Limb (tissue), 2 donors: Measurements from ENCODE around the gene SERAC1.
A peak's percentile ranks its signal among the peaks of the same experiment; 100 is the strongest.
"Not testable (repeated sequence)": the region's sequence is repeated elsewhere in the genome, so short reads cannot be mapped to it uniquely, and the experiment has no call there.

Source experiments
- DNase-seq, 2 donors: peaks; one replicate each; pipeline ENCODE4 v3.0.0-alpha.2; 2016; ENCODE audit errors: extremely low spot score in 2 of 2

The SERAC1 gene

GRCh38 chr6:158174514-158174913, 6.5 kb upstream of the SERAC1 start:
- DNase-seq = no peak

- DNase-seq = no peak
Measured at GRCh38 chr6:158174024-158174423, 6.0 kb upstream of the SERAC1 start.

- no peak for DNase-seq
Measured at GRCh38 chr6:158172001-158172400, 3.9 kb upstream of the SERAC1 start.

DNA sequence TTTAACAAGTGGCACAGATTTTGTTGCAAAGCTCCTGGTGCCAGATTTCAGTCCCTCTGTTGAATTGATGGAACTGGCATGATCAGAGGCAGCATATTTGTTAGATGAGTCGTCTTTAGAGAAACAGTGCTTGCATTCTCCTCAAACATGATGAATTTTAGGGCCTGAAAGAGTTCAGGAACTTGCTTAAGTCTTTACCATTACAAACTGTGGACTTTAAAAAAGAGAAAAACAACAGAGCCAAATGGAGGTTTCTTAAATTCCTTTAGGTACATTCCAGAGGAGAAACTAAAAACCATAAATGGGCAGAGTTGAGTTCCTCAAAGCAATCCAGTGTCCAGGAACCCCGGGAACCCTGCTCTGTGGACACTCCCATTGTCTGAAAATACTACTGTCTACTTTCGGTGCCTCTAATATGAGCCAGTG, 2.6 kb upstream of the SERAC1 start:
- DNase-seq = no peak

- DNase-seq = not testable (repeated sequence)
Measured at GRCh38 chr6:158169634-158170033, 1.6 kb upstream of the SERAC1 start.

GRCh38 chr6:158165919-158166416, 2.1 kb downstream of the SERAC1 start:
- no peak for DNase-seq

DNA sequence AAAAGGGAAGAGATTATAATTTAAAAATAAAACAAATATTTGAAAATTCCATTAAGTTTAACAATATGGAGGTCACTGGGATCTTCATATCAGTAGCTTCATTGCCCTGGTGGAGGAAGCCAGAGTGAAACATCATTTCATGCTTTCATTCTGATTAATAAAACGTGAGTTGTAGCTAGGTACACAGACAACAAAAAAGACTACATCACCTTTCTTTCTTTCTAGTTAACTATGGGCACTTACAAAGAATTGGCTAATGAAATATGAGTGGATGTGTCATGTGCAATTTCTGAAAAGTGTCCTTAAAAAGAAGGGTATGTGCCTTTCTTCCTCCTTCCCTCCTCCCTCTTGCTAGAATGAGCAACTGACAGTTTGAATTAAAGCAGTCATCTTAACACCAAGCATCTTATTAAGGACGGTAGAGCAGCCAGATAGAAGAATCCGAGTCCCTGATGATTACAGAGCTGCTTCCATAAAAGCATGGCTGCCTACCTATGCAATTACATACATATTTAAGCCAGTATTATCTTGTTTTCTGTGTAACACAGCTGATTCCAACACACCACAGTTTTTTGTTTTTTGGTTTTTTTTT, 3.4 kb downstream of the SERAC1 start:
- no peak for DNase-seq

- no peak for DNase-seq
Measured at GRCh38 chr6:158161566-158162254, 6.4 kb downstream of the SERAC1 start.

- DNase-seq = no peak
Measured at GRCh38 chr6:158160932-158161539, 7.0 kb downstream of the SERAC1 start.

DNA sequence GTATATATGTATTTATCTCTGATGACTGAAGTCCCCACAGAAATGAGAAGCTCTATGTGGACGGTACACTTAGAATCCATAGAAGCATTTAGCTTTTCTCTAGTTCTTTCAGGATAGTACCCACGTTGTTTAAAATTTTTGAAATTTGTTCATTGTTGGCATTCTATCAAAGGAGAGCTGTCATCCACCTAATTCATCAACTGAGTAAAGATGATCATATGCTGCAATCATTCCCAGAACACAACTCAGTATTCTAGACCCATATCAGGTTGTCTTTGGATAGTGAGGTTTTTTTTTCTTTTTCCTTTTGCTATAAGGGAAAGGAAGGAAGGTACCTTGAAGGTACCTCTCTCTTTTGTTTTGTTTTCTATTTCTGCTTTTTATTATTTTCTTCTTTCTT, 9.3 kb downstream of the SERAC1 start:
- no peak for DNase-seq

GRCh38 chr6:158158123-158158522, 9.9 kb downstream of the SERAC1 start:
- DNase-seq = no peak

DNA sequence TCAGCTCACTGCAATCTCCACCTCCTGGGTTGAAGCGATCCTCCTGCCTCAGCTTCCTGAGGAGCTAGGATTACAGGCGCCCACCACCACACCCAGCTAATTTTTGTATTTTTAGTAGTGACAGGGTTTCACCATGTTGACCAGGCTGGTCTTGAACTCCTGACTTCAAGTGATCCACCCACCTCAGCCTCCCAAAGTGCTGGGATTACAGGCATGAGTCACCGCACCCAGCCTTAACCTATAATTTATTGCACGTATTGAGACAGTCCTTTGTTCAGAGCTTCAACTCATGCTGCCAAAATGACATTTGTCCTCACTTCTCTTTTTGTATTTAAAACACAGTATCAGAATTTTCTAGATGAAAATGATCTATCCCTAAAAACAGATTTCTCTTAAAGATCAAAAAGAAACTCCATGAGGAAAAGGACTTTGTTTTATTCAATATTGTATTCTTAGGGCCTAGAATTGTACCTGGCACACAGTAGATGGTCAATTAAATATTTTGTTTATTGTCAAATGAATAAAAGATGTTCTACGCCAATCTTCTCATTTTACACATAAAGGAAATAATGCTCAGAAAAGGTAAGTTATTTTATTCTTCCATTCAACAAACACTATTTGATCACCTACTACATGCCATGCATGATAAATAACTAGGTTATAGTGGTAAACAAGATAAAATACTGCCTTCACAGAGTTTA, 10.8 kb downstream of the SERAC1 start:
- no peak for DNase-seq

DNA sequence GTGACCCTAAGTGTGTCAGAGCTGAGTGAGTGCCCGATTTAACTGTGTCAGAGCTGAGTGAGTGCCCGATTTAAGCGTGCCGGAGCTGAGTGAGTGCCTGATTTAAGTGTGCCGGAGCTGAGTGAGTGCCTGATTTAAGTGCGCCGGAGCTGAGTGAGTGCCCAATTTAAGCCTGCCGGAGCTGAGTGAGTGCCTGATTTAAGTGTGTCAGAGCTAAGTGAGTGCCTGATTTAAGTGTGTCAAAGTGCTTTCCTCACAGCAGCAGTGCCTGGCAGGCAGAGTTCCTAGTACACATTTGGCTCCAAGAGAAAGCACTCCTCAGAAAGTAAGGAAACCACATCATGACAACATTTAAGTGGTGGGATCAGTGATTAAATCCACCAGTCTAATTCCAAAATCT, 13.2 kb downstream of the SERAC1 start:
- DNase-seq = no peak

DNA sequence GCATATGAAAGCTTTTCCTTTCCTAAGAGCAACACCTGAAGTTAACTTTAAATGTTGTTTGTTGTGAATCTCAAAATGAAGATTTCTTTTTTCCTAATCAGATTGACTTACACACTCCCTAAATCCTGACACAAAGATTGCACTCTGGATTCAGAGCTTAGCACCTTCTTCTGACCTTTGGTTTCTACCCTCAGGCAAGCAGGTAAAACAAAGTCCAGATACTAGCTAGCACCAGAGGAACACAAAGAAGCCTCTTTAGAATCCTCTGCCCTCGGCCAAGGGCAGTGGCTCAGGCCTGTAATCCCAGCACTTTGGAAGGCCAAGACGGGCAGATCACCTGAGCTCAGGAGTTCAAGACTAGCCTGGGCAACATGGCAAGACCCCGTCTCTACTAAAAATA, 14.5 kb downstream of the SERAC1 start:
- no peak for DNase-seq

- DNase-seq = no peak
Measured at GRCh38 chr6:158152659-158153058, 15.4 kb downstream of the SERAC1 start.

DNA sequence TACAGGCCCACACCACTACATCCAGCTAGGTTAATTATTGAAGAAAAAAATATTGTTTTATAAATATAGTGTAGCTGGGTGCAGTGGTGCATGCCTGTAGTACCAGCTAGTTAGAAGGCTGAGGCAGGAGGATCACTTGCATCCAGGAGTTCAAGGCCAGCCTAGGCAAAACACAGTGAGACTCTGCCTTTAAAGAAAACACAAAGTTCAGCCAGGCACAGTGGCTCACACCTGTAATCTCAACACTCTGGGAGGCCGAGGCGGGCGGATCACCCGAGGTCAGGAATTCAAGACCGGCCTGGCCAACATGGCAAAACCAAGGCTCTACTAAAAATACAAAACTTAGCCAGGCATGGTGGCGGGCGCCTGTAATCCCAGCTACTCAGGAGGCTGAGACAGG, 16.0 kb downstream of the SERAC1 start:
- not testable (repeated sequence) for DNase-seq

DNA sequence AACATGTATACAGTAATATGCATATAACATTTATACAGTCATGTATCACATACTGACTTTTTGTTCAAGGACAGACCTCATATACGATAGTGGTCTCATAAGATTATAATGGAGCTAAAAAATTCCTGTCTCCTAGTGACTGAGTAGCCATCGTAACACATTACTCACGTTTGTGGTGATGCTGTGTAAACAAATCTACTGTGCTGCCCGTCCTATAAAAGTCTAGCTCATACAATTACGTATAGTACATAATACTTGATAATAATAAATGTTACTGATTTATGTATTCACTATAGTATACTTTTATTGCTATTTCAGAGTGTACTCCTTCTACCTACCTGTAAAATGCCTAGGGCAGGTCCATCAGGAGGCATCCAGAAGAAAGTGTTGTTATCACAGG, 17.4 kb downstream of the SERAC1 start:
- DNase-seq = no peak

DNA sequence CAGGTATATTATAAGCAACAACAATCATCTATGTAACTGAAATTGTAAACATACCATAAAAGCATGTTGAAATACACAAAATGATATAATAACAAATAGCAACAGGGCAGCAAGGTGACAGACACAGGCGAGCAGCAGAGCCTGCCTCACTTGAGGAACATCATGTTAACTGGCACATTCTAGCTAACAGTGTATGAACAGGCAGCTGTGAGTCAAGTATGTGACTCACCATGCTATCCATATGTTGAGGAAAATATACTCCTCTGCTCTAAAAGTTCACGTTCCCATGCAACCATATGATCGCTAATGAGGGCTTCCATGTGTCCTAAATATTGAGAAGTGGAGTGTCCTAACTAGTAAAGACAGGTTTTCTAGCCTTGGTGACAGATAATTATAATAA, 18.4 kb downstream of the SERAC1 start:
- DNase-seq = no peak

GRCh38 chr6:158143700-158144099, 24.4 kb downstream of the SERAC1 start:
- DNase-seq = no peak

GRCh38 chr6:158142789-158143188, 25.3 kb downstream of the SERAC1 start:
- DNase-seq = no peak

DNA sequence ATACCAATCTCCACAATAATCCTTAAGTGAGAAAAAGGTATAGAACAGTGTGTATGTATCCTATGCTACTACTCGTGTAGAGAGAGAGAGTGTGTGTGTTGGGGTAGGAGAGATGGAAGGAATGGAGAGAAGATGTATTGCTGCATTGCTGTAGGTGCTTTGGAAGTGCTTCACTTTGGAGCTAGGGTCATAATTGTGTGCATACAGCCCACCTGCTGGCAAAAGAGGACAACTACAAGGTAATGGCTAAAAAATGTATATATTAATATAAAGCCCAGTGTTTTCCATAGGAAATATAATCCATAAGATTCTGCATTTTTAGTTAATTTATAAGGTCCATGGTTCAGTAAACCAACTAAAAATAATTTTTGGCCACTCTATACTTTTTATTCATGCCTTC, 36.1 kb downstream of the SERAC1 start:
- DNase-seq = peak in 1 of 2 donors; percentile 35

GRCh38 chr6:158125271-158125670, 42.8 kb downstream of the SERAC1 start:
- DNase-seq = no peak
